MM.1S (cell line): ENCODE results near the gene PAX8.

Experiments
- DNase-seq: peaks from one replicate; pipeline ENCODE4 v3.0.0-alpha.2; 2015
- H2AFZ ChIP-seq: fragments of 300-600 bp; sonication (generic); 2 replicates; pipeline ENCODE4 v1.6.0; 2016; ENCODE audit warnings: antibody characterized with exemption, low read length
- H3F3A ChIP-seq: fragments of 300-600 bp; sonication (generic); 2 replicates; pipeline ENCODE4 v1.6.1; 2016; ENCODE audit warnings: mild to moderate bottlenecking, antibody characterized with exemption, low read length, moderate library complexity, mixed read lengths; ENCODE audit not compliant: insufficient read depth
- H3K27ac ChIP-seq: fragments of 300-600 bp; sonication (generic); 2 replicates; pipeline ENCODE4 v1.5.1; 2016; ENCODE audit warnings: mild to moderate bottlenecking, low read length
- H3K27me3 ChIP-seq: fragments of 300-600 bp; sonication (generic); replicated peaks from 2 replicates; pipeline ENCODE4 v1.6.0; 2016; ENCODE audit warnings: low read length; ENCODE audit not compliant: insufficient read depth
- H3K36me3 ChIP-seq: fragments of 300-600 bp; sonication (generic); replicated peaks from 2 replicates; pipeline ENCODE4 v1.6.1; 2016; ENCODE audit warnings: mild to moderate bottlenecking, low read length, mixed read lengths; ENCODE audit not compliant: insufficient read depth
- H3K4me1 ChIP-seq: fragments of 300-600 bp; sonication (generic); 2 replicates; pipeline ENCODE4 v1.6.1; 2016; ENCODE audit warnings: low read length, mixed read lengths
- H3K4me2 ChIP-seq: fragments of 300-600 bp; sonication (generic); 2 replicates; pipeline ENCODE4 v1.6.0; 2016; ENCODE audit warnings: low read depth, low read length
- H3K4me3 ChIP-seq: fragments of 300-600 bp; sonication (generic); 2 replicates; pipeline ENCODE4 v1.5.1; 2016; ENCODE audit warnings: low read length, mixed read lengths
- H3K79me2 ChIP-seq: fragments of 300-600 bp; sonication (generic); 2 replicates; pipeline ENCODE4 v1.6.1; 2016; ENCODE audit warnings: mixed run types, low read length, mixed read lengths
- H3K9ac ChIP-seq: fragments of 300-600 bp; sonication (generic); 2 replicates; pipeline ENCODE4 v1.6.1; 2016; ENCODE audit warnings: low read length, mixed read lengths
- H3K9me2 ChIP-seq: fragments of 300-600 bp; sonication (generic); replicated peaks from 2 replicates; pipeline ENCODE4 v1.6.1; 2016; ENCODE audit warnings: mild to moderate bottlenecking, low read length, mixed read lengths; ENCODE audit not compliant: insufficient read depth
- H3K9me3 ChIP-seq: fragments of 300-600 bp; sonication (generic); replicated peaks from 2 replicates; pipeline ENCODE4 v1.6.1; 2016; ENCODE audit warnings: mild to moderate bottlenecking, low read length, mixed read lengths; ENCODE audit not compliant: insufficient read depth
- H4K20me1 ChIP-seq: fragments of 300-600 bp; sonication (generic); 2 replicates; pipeline ENCODE4 v1.6.1; 2016; ENCODE audit warnings: mild to moderate bottlenecking, low read length, moderate library complexity, mixed read lengths; ENCODE audit not compliant: insufficient read depth
- CTCF ChIP-seq: fragments of 300-600 bp; sonication (generic); IDR thresholded peaks from 2 replicates; pipeline ENCODE4 v1.5.1; 2016; ENCODE audit warnings: antibody characterized with exemption, low read length, mixed read lengths
- EZH2 ChIP-seq: fragments of 300-600 bp; sonication (generic); optimal IDR thresholded peaks from 2 replicates; pipeline ENCODE3; 2017; ENCODE audit warnings: low read depth, mild to moderate bottlenecking, antibody characterized with exemption, low read length, mixed read lengths
- EZH2phosphoT487 ChIP-seq: fragments of 300-600 bp; sonication (generic); IDR thresholded peaks from 2 replicates; pipeline ENCODE4 v1.6.1; 2018; ENCODE audit warnings: antibody characterized with exemption, low read length

Gene PAX8

GRCh38 chr2:113255140-113256070 lies 23.3 kb downstream of the PAX8 start:
- Histone ChIP-seq H3K9me2 (no peaks in the 10 kb centered on the region), H3K9me3 (no peaks in the 10 kb centered on the region), H3K36me3 (no peaks in the 10 kb centered on the region), H3K4me3 (no peak overlapping the region), H3K27me3 (no peaks in the 10 kb centered on the region), H4K20me1 (no peaks in the 10 kb centered on the region), H2AFZ (no peak overlapping the region), H3K27ac (no peak overlapping the region), H3K9ac (no peak overlapping the region), H3K4me1 (no peaks in the 10 kb centered on the region), H3K79me2 (no peaks in the 10 kb centered on the region), H3K4me2 (no peak overlapping the region), H3F3A (no peaks in the 10 kb centered on the region)
- TF ChIP-seq CTCF (no peak), EZH2phosphoT487 (no peak), EZH2 (no peak)
- DNase-seq: no peak

DNA sequence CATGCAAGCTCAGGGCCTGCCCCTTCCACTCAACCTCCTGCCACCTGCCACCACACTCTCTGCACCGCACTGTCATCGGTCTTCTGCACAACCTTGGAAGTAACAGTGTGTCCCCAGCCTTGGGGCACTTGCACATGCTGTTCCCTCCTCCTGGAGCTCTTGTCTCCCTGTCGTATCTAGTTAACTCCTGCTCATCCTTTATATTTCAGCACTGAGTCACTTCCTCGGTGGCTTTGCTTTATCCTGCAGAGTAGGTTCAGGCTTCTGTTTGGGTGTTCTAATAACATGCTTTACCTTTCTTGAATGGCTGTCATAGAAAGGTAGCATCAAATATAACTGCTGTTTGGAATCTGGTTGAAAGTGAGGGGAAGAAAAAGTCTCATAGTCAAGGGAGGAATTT lies 25.3 kb downstream of the PAX8 start:
- Histone ChIP-seq H3K27ac (no peak overlapping the region), H3K9ac (no peak overlapping the region), H3K9me3 (no peaks in the 10 kb centered on the region), H3K4me3 (no peak overlapping the region), H4K20me1 (no peaks in the 10 kb centered on the region), H3K27me3 (no peaks in the 10 kb centered on the region), H3K79me2 (no peaks in the 10 kb centered on the region), H2AFZ (no peak overlapping the region), H3K4me1 (no peaks in the 10 kb centered on the region), H3K4me2 (no peak overlapping the region), H3K36me3 (no peaks in the 10 kb centered on the region), H3F3A (no peaks in the 10 kb centered on the region), H3K9me2 (no peaks in the 10 kb centered on the region)
- DNase-seq: no peak
- TF ChIP-seq EZH2: no peak
- no peak for TF ChIP-seq CTCF
- TF ChIP-seq EZH2phosphoT487: no peak

DNA sequence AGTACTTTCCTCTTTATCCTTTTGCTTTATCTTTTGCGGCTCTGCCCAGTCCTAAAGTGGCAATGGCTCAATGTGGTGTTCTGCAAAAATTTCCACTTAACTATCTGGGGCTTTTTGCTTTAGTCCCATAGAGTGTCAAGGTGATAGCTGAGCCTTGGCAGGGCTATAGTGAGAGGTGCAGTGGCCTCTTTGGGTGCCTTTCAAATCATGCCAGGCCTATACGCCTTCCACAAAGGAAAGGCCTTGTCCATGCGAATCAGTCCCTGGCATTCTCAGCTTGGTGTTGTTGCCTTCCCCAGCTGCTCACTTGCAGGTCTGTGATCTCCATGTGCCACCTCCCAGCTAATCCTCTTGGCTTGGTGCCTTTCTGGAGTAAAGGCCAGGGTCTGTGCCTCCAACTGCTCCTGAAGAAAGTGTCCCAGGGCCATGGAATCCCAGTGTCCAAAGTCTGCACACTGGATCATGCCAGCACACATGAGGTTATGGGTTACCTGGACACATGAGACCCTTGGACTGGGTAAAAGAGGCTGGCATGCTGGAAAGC lies 26.6 kb downstream of the PAX8 start:
- Histone ChIP-seq H3K79me2 (no peaks in the 10 kb centered on the region), H3F3A (no peaks in the 10 kb centered on the region), H3K9me3 (no peaks in the 10 kb centered on the region), H4K20me1 (no peaks in the 10 kb centered on the region), H3K4me3 (no peak overlapping the region), H3K27ac (no peak overlapping the region), H3K4me1 (no peaks in the 10 kb centered on the region), H3K9me2 (no peaks in the 10 kb centered on the region), H3K9ac (no peak overlapping the region), H2AFZ (no peak overlapping the region), H3K36me3 (no peaks in the 10 kb centered on the region), H3K4me2 (no peak overlapping the region), H3K27me3 (no peaks in the 10 kb centered on the region)
- no peak for DNase-seq
- TF ChIP-seq CTCF (no peak), EZH2 (no peak), EZH2phosphoT487 (no peak)
